ENCODE data around the gene FLVCR1.

DNA sequence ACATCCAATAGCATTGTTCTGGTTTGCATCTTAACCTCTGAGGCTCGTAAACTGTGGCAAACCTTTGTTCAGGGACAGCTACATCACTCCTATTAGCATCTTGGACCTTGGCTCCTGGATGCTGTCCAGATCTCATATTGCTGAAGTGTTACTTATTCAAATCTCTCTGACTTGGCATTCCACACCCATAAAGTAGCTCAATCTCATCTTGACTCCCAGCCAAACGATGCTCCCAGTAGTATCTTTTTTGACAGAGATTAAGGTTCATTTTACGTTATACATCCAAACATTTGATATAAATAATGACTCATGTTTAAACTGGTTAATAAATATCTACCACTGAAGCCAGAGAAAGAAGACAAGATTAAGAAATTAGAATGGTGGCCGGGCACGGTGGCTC lies 4.4 kb upstream of the FLVCR1 start:
- TF ChIP-seq POLR2A (IDR thresholded peaks at IDR 0.05; ENCODE audit: low read length) = no peak
- no peak for TF ChIP-seq GATA1 (IDR thresholded peaks at IDR 0.05; ENCODE audit: low read depth, low read length)

Measured in erythroblast (primary cell).